ENCODE results near the gene KRTAP2-1.
"Not testable (repeated sequence)": the region's sequence is repeated elsewhere in the genome, so short reads cannot be mapped to it uniquely, and the experiment has no call there.

Gene KRTAP2-1

DNA sequence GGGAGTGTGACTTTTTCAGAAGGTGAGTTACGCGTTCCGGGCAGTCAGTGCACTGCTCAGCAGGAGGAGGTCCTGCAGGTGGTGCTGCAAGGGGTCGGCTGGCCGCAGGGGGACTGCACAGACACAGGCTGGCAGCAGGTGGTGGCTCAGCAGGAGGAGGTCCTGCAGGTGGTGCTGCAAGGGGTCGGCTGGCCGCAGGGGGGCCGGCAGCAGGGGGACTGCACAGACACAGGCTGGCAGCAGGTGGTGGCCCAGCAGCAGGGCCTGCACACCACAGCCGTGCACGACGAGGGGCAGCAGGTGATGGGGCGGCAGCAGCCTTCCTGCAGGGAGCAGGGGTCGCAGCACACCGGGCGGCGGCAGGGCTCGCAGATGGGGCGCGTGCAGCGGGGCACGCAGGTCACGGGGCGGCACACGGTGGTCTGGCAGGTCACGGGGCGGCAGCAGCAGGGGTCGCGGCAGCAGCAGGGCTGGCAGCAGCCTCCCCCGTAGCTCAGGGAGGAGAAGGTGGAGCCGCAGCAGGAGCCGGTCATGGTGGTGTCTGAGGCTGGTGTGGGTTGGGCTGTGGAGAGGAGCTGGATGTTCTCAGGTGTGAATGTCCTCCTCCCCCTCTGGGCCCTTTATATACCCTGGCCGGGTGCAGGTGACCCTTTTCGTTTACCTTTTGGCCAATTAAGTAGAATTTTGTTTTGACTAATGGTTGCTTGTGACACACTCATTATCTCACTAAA lies at the start of gene KRTAP2-1:
KRTAP2-1 (minus strand) TSS at position 582 of the 731 bp plus-strand sequence; CDS start at position 533, 49 bp downstream.
- DNase-seq, result not testable (repeated sequence)

DNA sequence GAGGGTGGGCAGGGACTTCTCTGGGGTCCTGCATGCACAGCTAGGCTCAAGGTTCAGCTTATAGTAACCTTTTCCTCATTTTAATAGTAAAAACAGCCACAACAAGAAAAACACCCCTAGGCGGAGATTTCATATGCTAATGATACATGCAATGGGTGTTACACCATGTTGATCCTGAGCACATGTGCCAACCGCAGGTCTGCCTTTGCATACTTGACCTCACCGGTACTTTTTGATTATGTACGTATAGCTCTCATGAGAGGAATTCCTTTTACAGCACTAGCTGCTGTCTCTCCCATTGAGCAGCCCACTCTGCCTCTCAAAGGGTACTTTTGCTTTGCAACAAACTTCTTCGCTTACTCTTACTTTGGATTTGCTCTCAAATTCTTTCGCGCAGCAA lies 48.9 kb upstream of the KRTAP2-1 start:
- DNase-seq, result no peak

GRCh38 chr17:41088760-41089352 lies 41.7 kb upstream of the KRTAP2-1 start:
- DNase-seq, result not testable (repeated sequence)

DNA sequence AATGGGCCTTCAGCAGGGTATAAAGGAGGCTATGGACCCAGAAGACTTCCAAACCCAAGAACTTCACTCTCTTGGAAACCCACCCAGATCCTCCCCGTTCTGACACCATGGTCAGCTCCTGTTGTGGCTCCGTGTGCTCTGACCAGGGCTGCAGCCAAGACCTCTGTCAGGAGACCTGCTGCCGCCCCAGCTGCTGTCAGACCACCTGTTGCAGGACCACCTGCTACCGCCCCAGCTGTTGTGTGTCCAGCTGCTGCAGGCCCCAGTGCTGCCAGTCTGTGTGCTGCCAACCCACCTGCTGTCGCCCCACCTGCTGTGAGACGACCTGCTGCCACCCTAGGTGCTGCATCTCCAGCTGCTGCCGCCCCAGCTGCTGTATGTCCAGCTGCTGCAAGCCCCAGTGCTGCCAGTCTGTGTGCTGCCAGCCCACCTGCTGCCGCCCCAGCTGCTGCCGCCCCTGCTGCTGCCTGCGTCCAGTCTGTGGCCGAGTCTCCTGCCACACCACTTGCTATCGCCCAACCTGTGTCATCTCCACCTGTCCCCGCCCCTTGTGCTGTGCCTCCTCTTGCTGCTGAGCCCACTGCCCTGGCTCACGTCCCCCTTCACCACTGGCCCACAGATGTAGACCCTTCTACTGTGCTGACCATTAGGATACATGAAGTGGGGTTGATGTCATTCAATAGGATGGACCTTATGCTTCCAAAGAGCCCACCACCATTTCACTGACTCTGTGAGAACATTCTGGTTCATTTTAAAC lies 37.2 kb upstream of the KRTAP2-1 start, which contains the start of gene KRTAP4-7:
KRTAP4-7 (plus strand) TSS at position 51 of the 757 bp plus-strand sequence; CDS start at position 108, 57 bp downstream.
- DNase-seq, result not testable (repeated sequence)

GRCh38 chr17:41083427-41083826 lies 36.3 kb upstream of the KRTAP2-1 start:
- DNase-seq, result not testable (repeated sequence)

GRCh38 chr17:41082626-41083025 lies 35.5 kb upstream of the KRTAP2-1 start:
- DNase-seq, result no peak

DNA sequence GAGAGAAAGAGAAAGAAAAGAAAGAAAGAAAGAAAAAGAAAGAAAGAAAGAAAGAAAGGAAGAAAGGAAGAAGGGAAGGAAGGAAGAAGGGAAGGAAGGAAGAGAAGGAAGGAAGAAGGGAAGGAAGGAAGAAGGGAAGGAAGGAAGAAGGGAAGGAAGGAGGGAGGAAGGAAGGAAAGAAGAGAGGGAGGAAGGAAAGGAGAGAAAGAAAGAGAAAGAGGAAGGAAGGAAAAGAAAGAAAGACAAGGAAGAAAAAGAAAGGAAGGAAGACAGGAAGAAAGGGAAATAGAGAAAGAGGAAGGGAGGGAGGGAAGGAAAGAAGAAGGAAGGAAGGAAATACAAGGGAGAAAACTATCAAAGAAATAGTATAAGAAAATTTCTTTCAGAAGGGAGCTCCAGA lies 29.7 kb upstream of the KRTAP2-1 start:
- no peak for DNase-seq

GRCh38 chr17:41073676-41074075 lies 26.6 kb upstream of the KRTAP2-1 start:
- DNase-seq, result no peak

DNA sequence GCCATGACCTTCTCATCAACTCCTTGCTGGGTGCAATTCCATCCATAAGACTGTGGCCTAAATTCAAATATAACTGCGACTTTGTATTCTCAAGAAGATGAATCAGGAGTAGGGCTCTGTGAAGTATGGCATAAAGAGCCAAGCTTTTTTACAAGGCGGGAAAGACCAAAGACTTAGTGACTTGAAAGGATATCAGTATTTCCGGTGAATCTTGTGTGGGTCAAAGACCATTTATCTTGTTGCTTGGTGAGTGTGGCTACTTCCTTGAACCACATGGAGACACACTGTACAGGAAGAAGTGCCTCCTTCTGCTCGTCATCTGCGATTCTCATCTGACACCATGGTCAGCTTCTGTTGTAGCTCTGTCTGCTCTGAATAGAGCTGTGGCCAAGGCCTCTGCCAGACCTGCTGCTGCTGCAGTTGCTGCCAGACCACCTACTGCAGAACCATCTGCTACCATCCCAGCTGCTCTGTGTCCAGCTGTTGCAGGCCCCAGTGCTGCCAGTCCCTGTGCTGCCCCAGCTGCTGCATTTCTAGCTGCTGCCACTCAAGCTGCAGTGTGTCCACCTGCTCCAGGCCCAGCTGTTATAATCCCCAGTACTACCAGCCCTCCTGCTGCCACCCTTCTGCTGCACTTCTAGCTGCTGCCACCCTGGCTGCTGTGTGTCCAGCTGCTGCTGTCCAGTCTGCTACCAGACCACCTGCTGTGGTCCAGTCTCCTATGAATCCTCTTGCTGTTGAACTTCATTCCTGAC lies 24.7 kb upstream of the KRTAP2-1 start:
- no peak for DNase-seq

- DNase-seq, result no peak
Measured at GRCh38 chr17:41069031-41069430, 21.9 kb upstream of the KRTAP2-1 start.

- DNase-seq, result no peak
Measured at GRCh38 chr17:41067281-41067680, 20.2 kb upstream of the KRTAP2-1 start.

GRCh38 chr17:41065829-41066624 lies 18.9 kb upstream of the KRTAP2-1 start, which contains the start of gene KRTAP2-4:
Gene KRTAP2-4, minus strand, starts transcription at chr17:41065879. Its CDS starts 34 bp downstream, at chr17:41065845.
- no peak for DNase-seq

GRCh38 chr17:41065016-41065689 lies 18.0 kb upstream of the KRTAP2-1 start:
- not testable (repeated sequence) for DNase-seq

DNA sequence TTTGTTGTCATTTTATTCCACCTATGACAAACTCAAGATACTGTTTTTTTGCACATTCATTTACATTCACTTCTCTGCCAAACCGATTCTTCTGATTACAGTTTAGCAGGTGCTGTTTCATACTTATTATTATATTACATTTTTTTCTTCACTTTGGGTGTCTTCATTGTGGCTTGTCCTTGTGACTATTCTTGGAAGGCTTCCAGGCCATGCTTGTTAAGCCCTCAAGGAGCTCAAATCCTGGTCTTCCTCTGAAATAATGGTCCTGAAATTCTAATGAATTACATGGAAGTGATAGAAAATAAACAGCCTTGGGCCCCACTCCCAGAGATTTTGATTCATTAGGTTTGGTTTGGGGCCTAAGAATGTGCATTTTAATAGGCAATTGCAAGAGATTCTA lies 17.2 kb upstream of the KRTAP2-1 start:
- no peak for DNase-seq

GRCh38 chr17:41063449-41063848 lies 16.3 kb upstream of the KRTAP2-1 start:
- DNase-seq, result no peak

DNA sequence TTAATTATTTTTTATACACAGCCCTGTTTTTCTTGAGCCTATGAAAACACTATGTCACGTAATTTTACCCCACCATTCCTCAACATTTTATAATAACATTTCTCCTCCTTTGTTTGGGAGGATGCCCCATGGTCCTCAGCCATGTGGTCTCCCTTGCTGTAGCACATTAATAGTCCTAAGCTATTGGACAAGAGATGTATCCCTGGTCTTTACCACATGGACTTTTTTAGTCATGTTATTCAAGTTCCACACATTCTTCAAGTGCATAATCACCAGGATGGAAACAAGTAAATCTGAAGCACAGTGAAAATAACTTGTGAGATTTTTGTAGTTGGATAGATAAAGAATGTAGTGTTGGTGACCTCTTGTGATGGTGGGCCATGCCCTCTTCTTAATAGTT lies 14.8 kb upstream of the KRTAP2-1 start:
- no peak for DNase-seq

DNA sequence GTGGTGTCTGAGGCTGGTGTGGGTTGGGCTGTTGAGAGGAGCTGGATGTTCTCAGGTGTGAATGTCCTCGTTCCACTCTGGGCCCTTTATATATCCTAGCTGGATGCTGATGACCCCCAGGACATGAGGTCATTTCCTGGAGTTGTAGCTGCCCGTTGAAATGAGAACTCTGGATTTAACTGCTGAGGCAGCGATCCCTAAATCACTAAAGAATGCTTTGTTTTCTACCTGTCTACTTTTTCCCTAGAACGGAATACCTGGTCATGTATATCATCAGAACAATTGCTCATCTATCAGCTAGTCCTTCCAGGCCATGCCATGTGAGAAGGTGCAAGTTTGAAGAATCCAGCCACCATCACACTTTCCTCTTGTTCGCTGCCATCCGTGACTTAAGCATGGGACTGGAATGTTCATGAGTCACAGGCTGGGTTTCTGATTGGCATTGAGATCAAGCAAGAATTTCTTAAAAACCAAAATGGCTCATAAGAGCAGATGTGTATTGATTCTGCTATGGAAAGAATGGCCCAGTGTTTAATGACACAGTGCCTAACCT lies 13.0 kb upstream of the KRTAP2-1 start, which contains the start of gene KRTAP2-3:
KRTAP2-3 (minus strand) TSS at position 63 of the 553 bp plus-strand sequence. CDS start 64 bp downstream, outside the sequence.
- DNase-seq, result no peak

DNA sequence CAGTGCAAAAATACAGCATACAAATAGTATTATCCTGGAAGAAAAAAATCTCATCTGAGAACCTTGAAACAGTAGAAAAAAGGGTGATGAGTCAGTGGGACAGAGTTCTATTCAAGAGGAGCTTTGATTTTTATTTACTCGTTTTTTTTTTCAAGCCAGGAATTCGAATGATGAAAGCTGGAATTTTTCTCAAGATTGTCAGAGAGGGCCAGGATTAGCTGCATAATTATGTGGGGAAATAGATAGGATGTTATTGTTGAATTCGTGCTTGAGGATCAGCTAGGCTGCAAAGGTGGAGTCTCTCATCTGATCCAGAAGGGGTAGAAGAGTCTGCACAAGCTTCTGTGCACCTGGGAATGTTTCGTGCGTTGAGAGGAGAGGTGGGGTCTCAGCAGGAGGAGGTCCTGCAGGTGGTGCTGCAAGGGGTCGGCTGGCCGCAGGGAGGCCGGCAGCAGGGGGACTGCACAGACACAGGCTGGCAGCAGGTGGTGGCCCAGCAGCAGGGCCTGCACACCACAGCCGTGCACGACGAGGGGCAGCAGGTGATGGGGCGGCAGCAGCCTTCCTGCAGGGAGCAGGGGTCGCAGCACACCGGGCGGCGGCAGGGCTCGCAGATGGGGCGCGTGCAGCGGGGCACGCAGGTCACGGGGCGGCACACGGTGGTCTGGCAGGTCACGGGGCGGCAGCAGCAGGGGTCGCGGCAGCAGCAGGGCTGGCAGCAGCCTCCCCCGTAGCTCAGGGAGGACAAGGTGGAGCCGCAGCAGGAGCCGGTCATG lies 12.3 kb upstream of the KRTAP2-1 start:
- not testable (repeated sequence) for DNase-seq

DNA sequence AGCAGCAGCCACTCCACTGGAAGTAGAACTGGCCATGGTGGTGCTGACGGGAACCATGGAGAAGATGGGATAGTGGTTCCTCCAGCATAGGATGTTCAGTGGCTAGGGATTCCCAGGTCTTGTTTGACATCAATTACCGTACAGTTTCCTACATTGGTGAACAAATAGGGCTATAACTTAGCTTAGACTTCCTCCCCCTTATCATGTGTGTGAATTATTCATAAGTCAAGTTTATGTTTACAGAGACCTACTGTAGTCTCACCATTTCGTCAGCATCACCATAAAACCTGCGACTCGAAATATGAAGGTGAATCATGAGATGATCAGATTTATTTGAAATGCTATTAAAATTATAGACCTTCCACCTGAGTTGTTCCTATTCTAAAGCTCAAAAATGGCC lies 11.6 kb upstream of the KRTAP2-1 start:
- DNase-seq, result no peak

GRCh38 chr17:41057547-41057946 lies 10.4 kb upstream of the KRTAP2-1 start:
- no peak for DNase-seq
